Stimulated activated CD8-positive, alpha-beta memory T cell treated with anti-CD3 and anti-CD28 coated beads, Interleukin-15, amount 100 ng/mL, for 4 hours (primary cell): Measurements from ENCODE around the gene PPP1R1C.

Experiments used
- DNase-seq, 2 donors: peaks; one replicate each; pipeline ENCODE4 v3.0.0-alpha.2; 2020; ENCODE audit warnings: low read depth in 2 of 2

The PPP1R1C gene

DNA sequence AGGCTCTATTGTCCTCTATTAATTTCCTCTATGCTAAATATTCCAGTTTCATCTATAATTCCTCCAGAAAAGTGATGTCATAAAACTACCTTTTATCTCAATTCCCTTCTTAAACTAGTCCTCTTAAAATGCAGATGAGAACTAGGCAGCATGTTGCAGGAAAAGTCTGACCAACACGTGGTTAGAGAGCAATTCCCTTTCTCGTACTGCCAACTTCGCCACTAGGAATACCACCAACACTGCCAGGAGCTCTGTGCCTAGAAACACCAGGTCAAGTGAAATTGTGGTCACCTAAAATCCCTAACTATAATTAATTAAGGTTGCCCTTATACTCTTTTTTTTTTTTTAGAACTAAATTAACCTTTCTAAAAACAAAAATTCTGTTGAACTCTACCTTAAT, 127.7 kb downstream of the PPP1R1C start:
- no peak for DNase-seq

DNA sequence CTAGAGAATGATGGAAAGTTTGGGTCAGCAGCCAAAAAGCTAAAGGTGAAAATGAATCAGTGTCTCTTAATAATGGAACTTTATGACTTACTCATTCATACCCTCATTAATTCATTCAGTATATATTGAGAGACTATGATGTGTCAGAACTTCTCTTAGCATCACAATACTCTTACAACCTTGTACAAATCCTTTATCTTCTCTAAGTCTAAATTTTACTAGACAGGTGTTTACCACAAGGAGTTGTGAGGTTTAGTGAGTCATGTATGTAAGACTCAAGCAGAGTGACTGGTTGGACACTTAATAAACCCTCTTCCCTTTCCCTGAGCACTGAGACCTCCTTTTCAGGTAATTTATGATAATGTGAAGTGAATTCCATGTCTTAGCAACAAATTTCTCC, 129.6 kb downstream of the PPP1R1C start:
- DNase-seq: no peak

DNA sequence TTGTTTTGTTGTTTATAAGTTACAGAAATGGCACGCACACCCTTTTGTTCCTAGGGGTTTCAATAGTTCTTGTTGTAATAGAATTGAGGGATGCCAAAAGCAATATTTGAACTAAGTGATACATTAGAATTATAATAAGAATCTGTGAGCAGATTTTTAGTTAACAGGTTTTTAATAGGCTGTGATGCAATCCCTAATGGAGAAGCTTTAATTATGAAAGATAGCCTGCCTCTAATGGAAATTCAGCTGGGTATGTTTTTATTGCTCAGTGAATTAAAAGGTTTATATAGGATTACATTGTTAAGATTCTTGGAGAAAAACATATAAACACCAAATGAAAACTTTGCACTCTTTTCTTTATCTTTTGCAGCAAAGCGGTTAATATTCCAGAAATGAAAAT, 131.1 kb downstream of the PPP1R1C start:
- no peak for DNase-seq

DNA sequence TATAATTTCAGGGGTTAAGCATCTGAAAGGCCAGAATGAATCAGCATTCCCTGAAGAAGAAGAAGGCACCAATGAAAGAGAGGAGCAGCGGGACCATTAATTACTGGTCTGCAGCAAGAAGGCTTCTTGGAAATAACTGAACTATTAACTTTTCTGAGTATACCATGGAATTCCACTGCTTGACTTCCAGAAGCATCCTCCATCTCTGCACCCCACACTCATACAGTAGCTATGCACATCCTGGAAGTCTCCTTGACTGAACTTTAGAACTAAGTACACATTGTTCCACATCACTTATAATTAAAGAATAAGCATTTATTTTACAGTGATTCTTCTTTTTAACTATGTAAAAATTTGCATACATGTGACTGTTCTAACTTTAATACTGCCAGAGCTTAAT, 131.5 kb downstream of the PPP1R1C start:
- no peak for DNase-seq

GRCh38 chr2:182128821-182129707, 143.4 kb downstream of the PPP1R1C start:
- DNase-seq: no peak

DNA sequence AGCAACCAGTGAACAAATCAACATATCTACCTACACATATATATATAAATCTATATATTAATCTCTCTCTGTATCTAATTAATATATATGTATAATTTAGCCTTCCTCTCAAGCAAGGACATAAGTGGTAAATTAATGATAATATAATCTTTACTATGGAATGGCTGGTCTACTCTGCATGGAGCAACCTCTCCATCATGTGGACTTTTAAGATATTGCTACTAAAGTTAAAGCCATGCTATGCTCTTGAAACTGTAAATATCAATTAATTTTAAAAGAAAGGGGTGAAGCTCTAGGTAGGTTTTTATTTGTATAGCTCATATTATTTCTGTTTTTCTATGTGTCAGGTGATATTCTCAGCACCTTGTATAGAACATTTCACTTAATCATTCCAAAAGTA, 147.0 kb downstream of the PPP1R1C start:
- no peak for DNase-seq

- DNase-seq: no peak
These were observed 147.7 kb downstream of the PPP1R1C start for GRCh38 chr2:182133195-182133891.

- no peak for DNase-seq
These were observed 148.5 kb downstream of the PPP1R1C start for GRCh38 chr2:182134201-182134600.

DNA sequence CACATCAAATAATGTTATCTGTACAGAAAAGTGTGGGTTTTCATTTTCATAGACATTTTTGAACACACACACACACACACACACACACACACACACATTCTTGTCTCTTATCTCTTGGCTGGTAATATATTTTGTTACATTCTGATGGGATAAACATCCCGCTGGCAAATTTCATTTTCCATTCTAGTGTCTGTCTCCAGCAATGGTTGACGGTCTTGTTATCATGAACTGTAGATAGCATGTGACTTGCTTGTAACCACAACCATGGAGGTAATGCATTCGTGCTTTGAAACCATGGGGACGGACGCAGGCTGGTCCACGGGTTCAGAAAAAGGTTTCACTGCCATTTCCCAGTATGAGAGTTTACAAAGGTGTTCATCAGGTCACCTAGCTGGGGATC, 156.4 kb downstream of the PPP1R1C start:
- no peak for DNase-seq

DNA sequence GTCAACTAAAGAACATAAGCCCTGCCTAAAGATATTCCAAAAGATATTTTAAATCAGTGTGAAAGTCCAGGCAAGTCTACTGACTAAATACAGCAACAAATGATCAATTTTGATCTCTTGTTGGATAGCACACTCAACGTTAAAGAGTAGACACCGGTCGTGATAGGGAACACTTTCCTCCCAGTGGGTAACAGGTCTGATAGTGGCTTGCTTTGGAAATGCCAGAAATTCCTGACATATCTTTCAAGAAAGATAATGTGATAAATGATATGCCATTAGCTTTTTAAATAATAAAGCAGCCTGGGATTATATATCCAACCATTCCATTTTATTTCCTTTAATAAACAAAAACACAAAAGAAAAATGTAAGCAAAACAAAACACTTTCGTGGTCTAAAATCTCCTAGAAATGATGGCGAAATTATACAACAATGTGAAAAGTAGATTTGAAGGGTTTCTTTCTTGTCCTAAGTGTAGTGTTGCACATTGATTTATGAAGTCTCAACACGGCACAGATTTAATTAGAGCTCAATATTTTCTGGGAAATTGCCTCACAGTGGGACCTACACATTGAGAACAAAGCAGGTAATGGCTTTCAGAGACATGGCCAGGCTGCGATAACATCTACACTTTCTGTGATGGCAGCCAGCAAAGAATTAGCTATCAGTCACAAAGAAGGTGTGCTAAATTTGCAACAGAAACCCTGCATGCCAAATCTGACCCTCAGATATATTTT, 158.6 kb downstream of the PPP1R1C start:
- no peak for DNase-seq

GRCh38 chr2:182144776-182145165, 159.1 kb downstream of the PPP1R1C start:
- no peak for DNase-seq

DNA sequence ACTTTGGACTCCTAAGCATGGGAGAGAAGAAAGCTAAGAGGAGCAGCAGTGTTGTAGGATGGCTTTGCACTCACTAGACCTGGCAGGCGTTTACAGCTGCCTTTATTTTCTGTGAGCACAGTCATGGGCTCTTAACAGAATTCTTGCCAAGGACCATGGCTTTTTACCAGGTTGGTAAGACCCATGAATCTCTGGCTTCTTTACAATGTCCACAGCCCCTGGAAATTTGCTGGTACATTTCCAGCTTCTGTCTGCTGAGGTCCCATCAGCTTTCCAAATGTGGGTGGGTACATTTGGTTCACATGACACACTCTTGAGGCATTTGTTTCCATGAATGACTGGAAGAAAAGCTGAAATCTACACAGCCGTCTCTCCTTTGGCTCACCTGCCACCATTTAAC, 162.7 kb downstream of the PPP1R1C start:
- no peak for DNase-seq

- DNase-seq: no peak
These were observed 178.2 kb downstream of the PPP1R1C start for GRCh38 chr2:182163878-182164277.

GRCh38 chr2:182164686-182165085, 179.0 kb downstream of the PPP1R1C start:
- DNase-seq: no peak

DNA sequence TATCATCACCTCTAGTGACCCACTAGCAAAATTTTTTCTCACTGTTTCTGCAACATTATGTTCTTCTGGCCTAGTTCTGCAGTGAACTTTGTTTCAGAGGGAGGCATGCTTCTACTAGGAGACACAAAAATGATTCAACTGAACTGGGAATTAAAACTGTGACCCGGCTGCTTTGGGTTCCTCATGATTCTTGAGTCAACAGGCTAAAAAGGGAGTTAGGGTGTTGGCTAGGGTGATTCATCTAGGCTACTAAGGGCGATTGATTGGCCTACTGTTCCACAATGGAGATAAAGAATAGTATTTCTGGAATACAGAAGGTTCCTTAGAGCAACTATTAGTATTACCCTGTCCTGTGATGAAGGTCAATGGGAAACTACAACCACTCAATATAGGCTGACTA, 179.5 kb downstream of the PPP1R1C start:
- DNase-seq: no peak

DNA sequence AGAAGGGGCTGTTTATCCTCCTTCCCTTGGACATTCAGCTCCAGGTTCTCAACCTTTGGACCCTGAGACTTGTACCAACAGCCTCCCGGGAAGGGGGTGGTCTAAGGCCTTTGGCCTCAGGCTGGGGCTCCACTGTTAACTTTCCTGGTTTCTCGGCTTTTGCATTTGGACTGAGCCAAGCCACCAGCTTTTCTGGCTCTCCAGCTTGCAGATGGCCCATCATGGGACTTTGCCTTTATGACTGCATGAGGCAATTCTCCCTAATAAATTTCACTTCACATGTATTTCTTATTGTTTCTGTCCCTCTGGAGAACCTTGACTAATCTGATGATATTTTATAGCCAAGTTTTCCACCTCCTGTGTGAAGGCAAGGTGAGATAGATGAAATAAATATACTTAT, 180.8 kb downstream of the PPP1R1C start:
- DNase-seq: no peak

- no peak for DNase-seq
These were observed 181.2 kb downstream of the PPP1R1C start for GRCh38 chr2:182166841-182167240.
